GM12878 (cell line): Measurements from ENCODE around the gene PRDM2. TPM values are rescaled to one million over a fixed set of nuclear protein-coding genes. Genes with fewer than 3 reads are reported as not detected.

Source experiments
- ATAC-seq: fragments of 200-7000 bp; cut with Tn5 transposase; 3 replicates; pipeline ENCODE4 v1.9.1; 2020; ENCODE audit warnings: mild to moderate bottlenecking, moderate library complexity
- BruUV-seq: library from RNA; stranded (reverse); fragments of 400-500 nt; replicated peaks from 2 replicates; lab custom pipeline; 2021; lab: Mats Ljungman, UMichigan
- CTCF ChIA-PET: fragments of 300-600 bp; sonication (Branson Sonifier 250); formaldehyde crosslinking; extraction: SDS; loops from one replicate; lab custom pipeline; 2021; ENCODE audit warnings: inconsistent platforms; lab: Yijun Ruan, JAX
- POLR2A ChIA-PET: fragments of 350-600 bp; formaldehyde crosslinking; extraction: SDS; loops from one replicate; lab custom pipeline; 2021; ENCODE audit warnings: inconsistent platforms; lab: Charles Lee
- RAD21 ChIA-PET: fragments of 300-600 bp; sonication (Branson Sonifier 250); formaldehyde crosslinking; loops from one replicate; lab custom pipeline; 2023; ENCODE audit warnings: antibody characterized with exemption; ENCODE audit not compliant: unreplicated experiment; lab: Charles Lee
- SMC1A ChIA-PET: fragments of 300-600 bp; sonication (Branson Sonifier 250); formaldehyde crosslinking; loops from one replicate; lab custom pipeline; 2023; ENCODE audit not compliant: unreplicated experiment, uncharacterized antibody; lab: Charles Lee
- DNase-seq: peaks from one replicate; pipeline ENCODE4 v3.0.0-alpha.2; 2011; ENCODE audit warnings: low read depth, low spot score
- FAIRE-seq: peaks from 3 replicates; lab custom pipeline; 2011; peaks lifted over from hg19 to GRCh38; lab: Jason Lieb, UNC
- H2AFZ ChIP-seq: 2 replicates; pipeline ENCODE4 v1.6.0; 2011; ENCODE audit warnings: low read depth, low read length, control low read depth; ENCODE audit not compliant: control insufficient read depth
- H3K27ac ChIP-seq: 2 replicates; pipeline ENCODE4 v1.5.1; 2011; ENCODE audit warnings: control low read depth; ENCODE audit not compliant: control insufficient read depth, insufficient read depth
- H3K27me3 ChIP-seq, 2 experiments: replicated peaks in 1 of 2; 2 replicates each; pipeline versions ENCODE4 v1.6.0 to v1.6.1; 2011; ENCODE audit warnings: low read length in 1 of 2; ENCODE audit not compliant: control insufficient read depth in 2 of 2, insufficient read depth in 2 of 2
- H3K36me3 ChIP-seq, 2 experiments: 2 replicates each; pipeline ENCODE4 v1.5.1; 2011; ENCODE audit warnings: low read length in 1 of 2; ENCODE audit not compliant: control insufficient read depth in 2 of 2, insufficient read depth in 2 of 2
- H3K4me1 ChIP-seq: 2 replicates; pipeline ENCODE4 v1.6.1; 2011; ENCODE audit warnings: mild to moderate bottlenecking, low read length, moderate library complexity, mixed read lengths; ENCODE audit not compliant: control insufficient read depth, insufficient read depth
- H3K4me2 ChIP-seq: 2 replicates; pipeline ENCODE4 v1.6.0; 2011; ENCODE audit warnings: control low read depth; ENCODE audit not compliant: control insufficient read depth, insufficient read depth
- H3K4me3 ChIP-seq: fragments of 200-600 bp; sonication (generic); 2 replicates; pipeline ENCODE4 v1.5.1; 2016
- H3K79me2 ChIP-seq: 2 replicates; pipeline ENCODE4 v1.6.0; 2011; ENCODE audit warnings: low read length; ENCODE audit not compliant: control insufficient read depth, insufficient read depth
- H3K9ac ChIP-seq: 2 replicates; pipeline ENCODE4 v1.8.0; 2011; ENCODE audit warnings: low read length, control low read depth, mixed read lengths; ENCODE audit not compliant: control insufficient read depth, insufficient read depth
- H3K9me3 ChIP-seq: replicated peaks from 3 replicates; pipeline ENCODE4 v1.5.1; 2011; ENCODE audit warnings: mild to moderate bottlenecking, low read length; ENCODE audit not compliant: control insufficient read depth, insufficient read depth
- H4K20me1 ChIP-seq: 2 replicates; pipeline ENCODE4 v1.6.0; 2011; ENCODE audit not compliant: control insufficient read depth, insufficient read depth
- ASH2L ChIP-seq: fragments of 300-600, 200-600 bp; sonication (generic); IDR thresholded peaks from 2 replicates; pipeline ENCODE4 v1.6.1; 2017; ENCODE audit warnings: low read depth, mild to moderate bottlenecking, borderline replicate concordance
- HDAC2 ChIP-seq: fragments of 200-600 bp; sonication (generic); IDR thresholded peaks from 2 replicates; pipeline ENCODE4 v1.6.1; 2017
- PRDM15 ChIP-seq: fragments of 450-650 bp; formaldehyde crosslinking; IDR thresholded peaks from 2 replicates; pipeline ENCODE4 v1.4.0; 2020; ENCODE audit warnings: mild to moderate bottlenecking, moderate library complexity
- SIX5 ChIP-seq: IDR thresholded peaks from 2 replicates; pipeline ENCODE4 v1.6.1; 2011; ENCODE audit warnings: mild to moderate bottlenecking, low read depth, low read length, moderate library complexity; ENCODE audit not compliant: severe bottlenecking
- SPI1 ChIP-seq: IDR thresholded peaks from 2 replicates; pipeline ENCODE4 v1.6.1; 2011; ENCODE audit warnings: low read depth, mild to moderate bottlenecking, low read length, moderate library complexity, borderline replicate concordance; ENCODE audit not compliant: insufficient read depth
- SREBF1 ChIP-seq: IDR thresholded peaks from 2 replicates; pipeline ENCODE4 v1.6.1; 2012; ENCODE audit warnings: mild to moderate bottlenecking, low read length
- WGBS: methylation state at CpG from one replicate; pipeline ENCODE4 v1.1.6; 2016; ENCODE audit warnings: low lambda C conversion rate; ENCODE audit not compliant: insufficient replicate concordance, insufficient coverage; ENCODE audit errors: missing lambda C conversion rate; 5-methylcytosine and 5-hydroxymethylcytosine counted together
- in situ Hi-C: fragments of 300-500 bp; cut with MboI; formaldehyde crosslinking; loops from 9 replicates; pipeline ENCODE4 v1.14.3; 2018; ENCODE audit warnings: mixed read lengths
- intact Hi-C: fragments of 100-400 bp; cut with micrococcal nuclease; formaldehyde crosslinking; loops from one replicate; pipeline ENCODE4 v1.14.2; 2022; ENCODE audit not compliant: unreplicated experiment
- polyA plus RNA-seq, 11 experiments: library from polyadenylated mRNA; depleted of rRNA in 4 of 11; unstranded in 6 of 11; stranded (reverse) in 5 of 11; fragments of >200 nt; fragmentation: Nextera tagmentation in 4 of 11; fragmentation: Illumina TruSeq in 1 of 11; extraction: Ambion mirVana in 4 of 11; extraction: Trizol in 1 of 11; gene quantifications; 1 replicate in 1 of 11; 2 replicates in 10 of 11; pipeline versions ENCODE4 v1.2.1 to v1.2.3, GENCODE V29; 2011 to 2016; ENCODE audit warnings: inconsistent platforms in 2 of 11, missing spikeins in 2 of 11, low read depth in 1 of 11
- total RNA-seq, 4 experiments: library from RNA; depleted of rRNA in 3 of 4; stranded (reverse); fragments of >200 nt in 3 of 4; fragmentation: Illumina TruSeq in 1 of 4; extraction: Trizol in 1 of 4; gene quantifications; 2 replicates each; pipeline versions ENCODE4 v1.2.1 to v1.2.3, GENCODE V29; 2013 to 2021
- TF ChIP-seq, protein P1 (sequence below): fragments of 450-650 bp; IDR thresholded peaks from 2 replicates; pipeline ENCODE4 v1.6.1; 2014; ENCODE audit warnings: mild to moderate bottlenecking

PRDM2 gene
- total and polyA plus RNA-seq, 10 of the 15 experiments (the other 5 are each of a cell fraction or from before 2014, with no cell fraction given), result 8.4 to 45.1 (median 23.5) TPM

GRCh38 chr1:13855554-13855953 is 155.6 kb downstream of the PRDM2 start:
- in situ Hi-C loops (no loop called here), intact Hi-C loops (no loop called here)
- RAD21 ChIA-PET, result no interaction called here
- no peaks in the 10 kb centered on the region; the same call in 2 of the 3 replicates for H3K9me3 ChIP-seq
- no TSS peak for BruUV-seq
- H3K4me2 ChIP-seq, result no peak overlapping the region
- ATAC-seq (no peak), DNase-seq (no peak), FAIRE-seq (no peak)
- H3K79me2 ChIP-seq, result no peaks in the 10 kb centered on the region
- POLR2A ChIA-PET, result no interaction called here
- SMC1A ChIA-PET, result no interaction called here
- H2AFZ ChIP-seq, result no peak overlapping the region
- no peak overlapping the region for H3K27ac ChIP-seq
- H3K4me3 ChIP-seq, result no peak overlapping the region
- no peak overlapping the region for H3K9ac ChIP-seq
- no peaks in the 10 kb centered on the region for H3K36me3 ChIP-seq
- no peak for TF ChIP-seq SPI1
- no peaks in the 10 kb centered on the region for H3K4me1 ChIP-seq
- 0% methylated on average over 1 of the region's 1 CpG for WGBS
- CTCF ChIA-PET, result no interaction called here
- H4K20me1 ChIP-seq, result no peaks in the 10 kb centered on the region
- H3K27me3 ChIP-seq, result no peaks in the 10 kb centered on the region

GRCh38 chr1:13860031-13860430 is 160.0 kb downstream of the PRDM2 start:
- ChIA-PET RAD21 (no interaction called here), SMC1A (interaction anchor here (0.9 kb wide), 1 partner anchor 18 kb away, joined by 4 read pairs; no protein-coding TSS in a partner anchor), CTCF (no interaction called here), POLR2A (interaction anchor here (0.6 to 1.2 kb wide), 3 partner anchors 36 to 138 kb away, joined by 3 to 5 read pairs (median 3); no protein-coding TSS in a partner anchor)
- WGBS, result 16% methylated on average over 2 of the region's 2 CpGs
- H2AFZ ChIP-seq, result no peak overlapping the region
- BruUV-seq, result no TSS peak
- ATAC-seq (no peak), DNase-seq (no peak), FAIRE-seq (no peak)
- intact Hi-C loops, result no loop called here
- H3K27ac ChIP-seq, result no peak overlapping the region
- no peak overlapping the region for H3K4me2 ChIP-seq
- no peaks in the 10 kb centered on the region for H3K4me1 ChIP-seq
- no peaks in the 10 kb centered on the region for H3K79me2 ChIP-seq
- H3K9me3 ChIP-seq, result no peaks in the 10 kb centered on the region; the same call in 2 of the 3 replicates
- in situ Hi-C loops, result no loop called here
- H3K4me3 ChIP-seq, result no peak overlapping the region
- no peak for TF ChIP-seq SIX5
- TF ChIP-seq SREBF1, result no peak
- no peak for TF ChIP-seq PRDM15 (CRISPR knock-in tag)
- no peak for TF ChIP-seq ASH2L
- TF ChIP-seq, protein P1, sequence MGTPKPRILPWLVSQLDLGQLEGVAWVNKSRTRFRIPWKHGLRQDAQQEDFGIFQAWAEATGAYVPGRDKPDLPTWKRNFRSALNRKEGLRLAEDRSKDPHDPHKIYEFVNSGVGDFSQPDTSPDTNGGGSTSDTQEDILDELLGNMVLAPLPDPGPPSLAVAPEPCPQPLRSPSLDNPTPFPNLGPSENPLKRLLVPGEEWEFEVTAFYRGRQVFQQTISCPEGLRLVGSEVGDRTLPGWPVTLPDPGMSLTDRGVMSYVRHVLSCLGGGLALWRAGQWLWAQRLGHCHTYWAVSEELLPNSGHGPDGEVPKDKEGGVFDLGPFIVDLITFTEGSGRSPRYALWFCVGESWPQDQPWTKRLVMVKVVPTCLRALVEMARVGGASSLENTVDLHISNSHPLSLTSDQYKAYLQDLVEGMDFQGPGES, result no peak
- TF ChIP-seq HDAC2, result no peak
- H4K20me1 ChIP-seq, result no peaks in the 10 kb centered on the region
- H3K27me3 ChIP-seq, result no peaks in the 10 kb centered on the region
- H3K36me3 ChIP-seq, result no peaks in the 10 kb centered on the region
- H3K9ac ChIP-seq, result no peak overlapping the region
